Left lung (tissue), 10 donors: ENCODE measurements around the gene MAPT. TPM values are rescaled to one million over a fixed set of nuclear protein-coding genes. Genes with fewer than 3 reads are reported as not detected.

Experiments
- ATAC-seq: fragments of 200-7000 bp; cut with Tn5 transposase; one replicate; pipeline ENCODE4 v1.9.1; 2020; ENCODE audit warnings: moderate library complexity
- DNase-seq, 4 donors: peaks; one replicate each; pipeline ENCODE4 v3.0.0-alpha.2; 2013 to 2020
- H3K27ac ChIP-seq, 2 donors: fragments of 200-600 bp; sonication (generic) in 1 of 2; one replicate each; pipeline versions ENCODE4 v1.5.0 to v1.8.0; 2020 to 2021
- H3K27me3 ChIP-seq, 2 donors: fragments of 200-600 bp; sonication (generic) in 1 of 2; one replicate each; pipeline versions ENCODE4 v1.5.0 to v1.8.0; 2020 to 2021
- H3K36me3 ChIP-seq, 2 donors: fragments of 200-600 bp; sonication (generic) in 1 of 2; one replicate each; pipeline versions ENCODE4 v1.5.0 to v1.8.0; 2020 to 2021
- H3K4me1 ChIP-seq, 2 donors: fragments of 200-600 bp; one replicate each; pipeline ENCODE4 v1.8.0; 2021
- H3K4me3 ChIP-seq, 2 donors: fragments of 200-600 bp; sonication (generic) in 1 of 2; one replicate each; pipeline versions ENCODE4 v1.5.0 to v1.8.0; 2020 to 2021; ENCODE audit warnings: mild to moderate bottlenecking in 1 of 2
- H3K9me3 ChIP-seq, 2 donors: fragments of 200-600 bp; sonication (generic) in 1 of 2; one replicate each; pipeline versions ENCODE4 v1.5.0 to v1.8.0; 2020 to 2021
- CTCF ChIP-seq, 2 donors: fragments of 200-600 bp; sonication (generic) in 1 of 2; IDR thresholded peaks; one replicate each; pipeline versions ENCODE4 v1.5.0 to v1.8.0; 2021; ENCODE audit warnings: antibody characterized with exemption in 2 of 2
- intact Hi-C, 2 donors: fragments of 100-400 bp; cut with DNase I; formaldehyde crosslinking; loops; one replicate each; pipeline versions ENCODE4 v1.11.2 to v1.14.2; 2022
- polyA plus RNA-seq, 6 donors: library from polyadenylated mRNA; unstranded; fragments of 120-200 nt; gene quantifications; one replicate each; pipeline ENCODE4 v1.2.1, GENCODE V29; 2013; ENCODE audit not compliant: insufficient read length in 6 of 6
- total RNA-seq, 2 donors: library from RNA; stranded (reverse); fragmentation: NEBNext Ultra II Directional; extraction: Animal tissue kit (Norgen Biotek cat#: 25700); gene quantifications; one replicate each; pipeline ENCODE4 v1.2.1, GENCODE V29; 2021
- donor health status: DM: no; HTN: yes; CAD: no.
- donor health status: DM: no; HTN: no; CAD: no.

The MAPT gene
- total and polyA plus RNA-seq, 8 donors, result 0.99 to 7.7 (median 5.5) TPM

GRCh38 chr17:45917081-45917480 lies 22.7 kb downstream of the MAPT start:
- Histone ChIP-seq H3K4me3 (no peak overlapping the region), H3K27me3 (peaks cover 0 to 26% of the 10 kb centered on the region in 2 donors), H3K9me3 (peaks cover 0 to 4% of the 10 kb centered on the region in 2 donors), H3K27ac (no peak overlapping the region), H3K36me3 (no peaks in the 10 kb centered on the region), H3K4me1 (no peaks in the 10 kb centered on the region)
- no peak for TF ChIP-seq CTCF (IDR thresholded peaks at IDR 0.05)
- DNase-seq, result no peak
- ATAC-seq, result no peak
- intact Hi-C loops, result no loop called here

- no peaks in the 10 kb centered on the region for H3K4me1 ChIP-seq
- no peak for TF ChIP-seq CTCF (IDR thresholded peaks at IDR 0.05)
- DNase-seq (no peak), ATAC-seq (no peak)
- no peaks in the 10 kb centered on the region for H3K9me3 ChIP-seq
- no peak overlapping the region for H3K27ac ChIP-seq
- peaks cover 0 to 26% of the 10 kb centered on the region in 2 donors for H3K27me3 ChIP-seq
- H3K36me3 ChIP-seq, result no peaks in the 10 kb centered on the region
- no peak overlapping the region for H3K4me3 ChIP-seq
- intact Hi-C loops, result no loop called here
Observed at GRCh38 chr17:45918241-45918745, 23.9 kb downstream of the MAPT start.

GRCh38 chr17:45919136-45919535 lies 24.8 kb downstream of the MAPT start:
- Histone ChIP-seq H3K4me1 (peaks cover 0 to 5% of the 10 kb centered on the region in 2 donors), H3K27me3 (peaks cover 0 to 26% of the 10 kb centered on the region in 2 donors), H3K36me3 (no peaks in the 10 kb centered on the region), H3K9me3 (no peaks in the 10 kb centered on the region), H3K4me3 (no peak overlapping the region), H3K27ac (no peak overlapping the region)
- TF ChIP-seq CTCF (IDR thresholded peaks at IDR 0.05), result no peak
- DNase-seq, result peak in 1 of 4 donors; percentile 71
- ATAC-seq, result no peak
- intact Hi-C loops, result no loop called here

DNA sequence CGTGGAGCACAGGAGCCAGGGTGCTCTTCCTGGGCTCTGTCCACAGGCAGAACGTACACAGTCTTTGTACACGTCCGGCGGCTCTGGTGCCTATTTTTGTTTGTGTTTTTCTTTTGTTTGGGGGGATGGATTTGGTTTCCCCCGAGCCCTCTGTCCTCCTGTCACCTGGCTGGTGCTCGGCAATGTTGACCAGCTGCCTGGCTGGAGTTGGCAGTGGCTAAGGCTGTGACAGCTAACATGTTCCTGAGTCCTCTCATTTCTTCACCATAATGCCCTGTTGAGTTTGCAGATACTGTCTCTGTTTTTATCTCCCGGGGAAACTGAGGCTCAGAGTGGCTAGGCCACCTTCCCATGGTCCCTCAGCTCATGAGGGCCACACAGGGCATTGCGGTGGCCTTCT lies 25.7 kb downstream of the MAPT start:
- DNase-seq (no peak), ATAC-seq (no peak)
- intact Hi-C loops, result no loop called here
- peaks cover 0 to 26% of the 10 kb centered on the region in 2 donors for H3K27me3 ChIP-seq
- peaks cover 0 to 5% of the 10 kb centered on the region in 2 donors for H3K4me1 ChIP-seq
- H3K36me3 ChIP-seq, result no peaks in the 10 kb centered on the region
- no peak overlapping the region for H3K27ac ChIP-seq
- no peaks in the 10 kb centered on the region for H3K9me3 ChIP-seq
- no peak for TF ChIP-seq CTCF (IDR thresholded peaks at IDR 0.05)
- H3K4me3 ChIP-seq, result no peak overlapping the region

GRCh38 chr17:45923511-45924268 lies 29.3 kb downstream of the MAPT start:
- Histone ChIP-seq H3K4me1 (peaks cover 0 to 5% of the 10 kb centered on the region in 2 donors), H3K9me3 (peaks cover 0 to 8% of the 10 kb centered on the region in 2 donors), H3K36me3 (no peaks in the 10 kb centered on the region), H3K27ac (no peak overlapping the region), H3K4me3 (no peak overlapping the region), H3K27me3 (no peaks in the 10 kb centered on the region)
- DNase-seq (peak in 2 of 4 donors; percentile 65 to 74), ATAC-seq (peak; percentile 47)
- TF ChIP-seq CTCF (IDR thresholded peaks at IDR 0.05), result no peak
- intact Hi-C loops, result no loop called here
